Fibroblast of skin of right quadriceps (primary cell): ENCODE data around the gene SLC34A1.
"Not testable (repeated sequence)": the region's sequence is repeated elsewhere in the genome, so short reads cannot be mapped to it uniquely, and the experiment has no call there.

ENCODE experiments used
- DNase-seq: peaks from one replicate; pipeline ENCODE4 v3.0.0-alpha.2; 2013

SLC34A1 gene

GRCh38 chr5:177356746-177357145 is 27.5 kb upstream of the SLC34A1 start:
- DNase-seq: no peak

- DNase-seq: no peak
Measured at GRCh38 chr5:177357146-177357458, 27.1 kb upstream of the SLC34A1 start.

DNA sequence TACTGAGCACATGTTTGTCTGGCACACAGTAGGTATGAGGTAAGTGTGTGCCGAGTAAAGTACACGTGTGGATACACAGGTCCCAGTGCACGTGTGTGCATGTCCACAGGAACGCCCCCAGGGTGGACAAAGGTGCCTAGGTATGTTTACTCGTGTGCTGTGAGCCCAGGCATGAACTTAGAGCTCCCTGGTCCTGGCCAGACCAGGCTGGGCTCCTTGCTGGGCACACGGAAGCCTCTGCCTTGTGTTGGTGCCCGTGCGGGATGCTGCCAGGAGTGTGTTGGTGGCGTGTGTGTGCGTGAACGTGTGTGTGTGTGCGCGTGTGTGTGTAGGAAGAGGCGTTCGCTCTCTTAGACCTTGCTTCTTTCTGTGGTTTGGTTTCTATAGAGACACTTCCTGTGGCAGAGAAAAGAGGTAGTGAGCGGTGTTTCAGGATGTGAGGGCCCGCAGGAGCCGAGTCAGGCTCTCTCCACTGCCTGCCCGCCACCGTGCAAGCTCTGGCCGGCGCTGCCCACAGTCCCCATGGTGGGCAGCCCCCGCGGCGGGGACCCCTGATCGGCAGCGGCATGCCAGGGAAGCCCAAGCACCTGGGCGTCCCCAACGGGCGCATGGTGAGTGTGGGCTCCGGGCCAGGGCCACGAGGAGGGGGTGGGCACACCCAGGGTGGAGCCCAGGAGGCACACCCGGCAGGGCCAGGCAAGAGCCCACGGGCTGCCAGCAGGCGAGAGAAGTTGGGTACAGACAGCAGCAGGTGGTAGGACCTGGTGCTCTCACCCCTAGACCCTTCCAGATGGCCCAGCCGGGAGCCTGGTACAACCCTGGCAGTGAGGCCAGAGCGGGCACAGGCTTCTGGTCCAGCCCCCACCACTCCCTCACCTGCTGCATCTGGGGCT is 26.5 kb upstream of the SLC34A1 start, which contains the start of gene RGS14:
RGS14 (plus strand) TSS at position 466 of the 893 bp plus-strand sequence; CDS start at position 567, 101 bp downstream.
- DNase-seq: peak; percentile 45

DNA sequence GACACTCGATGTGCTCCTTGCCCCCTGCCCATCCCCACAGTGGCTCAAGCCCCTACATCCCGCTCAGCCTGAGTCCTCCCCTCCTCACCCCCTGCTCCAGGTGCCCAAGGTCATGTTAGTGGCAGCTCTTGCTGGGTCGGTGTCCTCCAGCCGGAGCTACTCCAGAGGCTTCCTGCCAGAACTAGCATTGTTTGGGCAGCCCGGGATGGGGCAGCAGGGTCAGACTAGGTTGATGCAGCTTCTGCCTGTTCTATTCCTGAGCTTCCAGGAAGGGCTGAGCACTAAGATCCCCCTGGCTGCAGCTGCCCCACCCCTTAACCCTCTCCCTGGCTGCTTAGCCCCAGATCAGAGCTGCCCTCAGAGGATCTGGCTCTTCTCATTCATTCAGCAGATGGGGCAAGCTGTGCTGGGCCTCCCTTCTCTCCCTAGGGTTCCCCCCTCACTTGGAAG is 25.8 kb upstream of the SLC34A1 start:
- no peak for DNase-seq

- no peak for DNase-seq
Measured at GRCh38 chr5:177359451-177359851, 24.8 kb upstream of the SLC34A1 start.

DNA sequence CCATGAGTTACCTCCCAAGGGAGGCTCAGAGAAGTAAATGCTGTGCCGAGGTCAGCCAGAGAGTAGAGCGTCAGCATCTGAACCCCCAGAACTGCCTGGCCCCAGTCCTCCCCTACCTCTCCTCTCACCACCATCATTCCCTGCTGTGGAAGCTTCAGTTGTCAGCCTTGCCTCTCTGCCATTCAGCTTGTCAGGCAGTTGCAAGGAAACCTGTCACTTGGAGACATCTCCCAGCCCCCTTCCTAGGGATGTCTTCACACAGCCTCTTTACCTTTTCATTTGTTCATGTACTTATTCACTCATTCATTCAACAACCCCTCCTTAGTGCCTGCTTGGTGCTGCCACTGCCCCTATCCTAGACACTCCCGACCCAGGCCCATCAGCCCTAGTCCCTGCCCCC is 24.4 kb upstream of the SLC34A1 start:
- DNase-seq: no peak

- not testable (repeated sequence) for DNase-seq
Measured at GRCh38 chr5:177360740-177361139, 23.5 kb upstream of the SLC34A1 start.

GRCh38 chr5:177361418-177362291 is 22.6 kb upstream of the SLC34A1 start:
- no peak for DNase-seq

GRCh38 chr5:177362292-177362609 is 22.0 kb upstream of the SLC34A1 start:
- no peak for DNase-seq

- peak; percentile 39 for DNase-seq
Measured at GRCh38 chr5:177362610-177363507, 21.4 kb upstream of the SLC34A1 start.

DNA sequence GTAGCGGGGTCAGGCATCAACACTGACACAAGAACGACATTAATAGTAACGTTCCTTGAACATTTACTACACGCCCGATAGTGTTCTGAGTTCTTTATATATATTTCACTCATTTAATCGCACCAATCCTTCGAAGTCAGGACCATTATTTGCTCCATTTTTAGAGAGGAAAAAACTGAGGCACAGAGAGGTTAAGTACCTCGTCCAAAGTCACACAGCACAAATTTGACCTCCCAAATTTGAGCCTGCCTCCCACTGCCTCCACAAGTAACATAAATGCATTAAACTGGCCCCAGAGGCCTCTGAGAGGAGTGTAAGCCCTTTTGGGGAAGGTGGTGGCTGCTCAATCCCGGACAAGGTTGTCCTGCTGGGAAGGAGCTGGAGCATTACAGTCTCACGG is 20.7 kb upstream of the SLC34A1 start:
- DNase-seq: no peak

DNA sequence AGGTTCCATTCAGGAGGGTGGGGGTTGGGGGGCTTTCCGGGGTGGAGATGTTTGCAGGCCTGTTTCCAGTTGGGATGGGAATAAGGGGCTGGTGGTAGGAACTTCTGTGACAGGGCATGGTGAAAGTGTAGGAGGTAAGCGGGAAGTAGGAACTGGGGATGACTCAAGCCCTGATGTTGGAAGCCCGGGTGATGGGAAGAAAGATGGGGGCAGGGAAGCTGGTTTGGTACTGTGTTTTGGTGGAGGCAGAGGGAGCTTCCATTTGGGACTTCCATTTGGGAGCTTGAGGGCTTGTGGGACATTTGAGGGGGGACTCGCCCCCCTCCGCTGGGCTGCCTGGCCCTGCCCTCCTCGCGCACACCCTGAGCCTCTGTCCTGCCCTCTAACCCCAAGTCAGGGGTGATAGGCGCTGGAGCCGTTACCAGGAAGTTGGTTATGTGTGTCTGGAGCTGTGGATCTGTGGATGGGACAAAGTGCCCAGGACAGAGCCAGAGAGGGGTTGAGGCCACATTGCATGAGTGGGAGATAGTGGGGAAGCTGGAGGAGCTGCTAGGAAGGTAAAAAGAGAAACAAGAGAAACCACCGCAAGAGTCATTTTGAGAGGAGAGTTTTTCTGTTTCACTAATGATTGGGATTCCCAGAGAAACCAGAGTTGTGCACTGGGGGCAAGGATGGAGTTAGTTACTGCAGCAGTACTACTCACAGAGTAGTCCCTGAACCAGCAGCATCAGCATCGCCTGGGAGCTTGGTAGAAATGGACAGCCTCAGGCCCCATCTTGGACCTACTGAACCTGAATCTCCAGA is 19.9 kb upstream of the SLC34A1 start:
- DNase-seq: peak; percentile 26

GRCh38 chr5:177365845-177366527 is 18.2 kb upstream of the SLC34A1 start:
- no peak for DNase-seq

- DNase-seq: peak; percentile 86
Measured at GRCh38 chr5:177366528-177367322, 17.5 kb upstream of the SLC34A1 start.

GRCh38 chr5:177367323-177367848 is 16.8 kb upstream of the SLC34A1 start:
- DNase-seq: no peak

- no peak for DNase-seq
Measured at GRCh38 chr5:177367981-177368868, 16.0 kb upstream of the SLC34A1 start.

GRCh38 chr5:177368869-177369644 is 15.2 kb upstream of the SLC34A1 start:
- DNase-seq: peak; percentile 22
